ENCODE data around the gene LRFN2.

LRFN2 gene

GRCh38 chr6:40585651-40586269 lies 1.4 kb downstream of the LRFN2 start:
- DNase-seq: no peak

GRCh38 chr6:40585223-40585622 lies 1.9 kb downstream of the LRFN2 start:
- no peak for DNase-seq

GRCh38 chr6:40584741-40585140 lies 2.4 kb downstream of the LRFN2 start:
- DNase-seq: no peak

- DNase-seq: no peak
These were observed 3.5 kb downstream of the LRFN2 start for GRCh38 chr6:40583709-40584108.

GRCh38 chr6:40582892-40583291 lies 4.3 kb downstream of the LRFN2 start:
- DNase-seq: no peak

- DNase-seq: no peak
These were observed 8.1 kb downstream of the LRFN2 start for GRCh38 chr6:40579101-40579500.

GRCh38 chr6:40577672-40578071 lies 9.5 kb downstream of the LRFN2 start:
- DNase-seq: no peak

GRCh38 chr6:40573221-40573620 lies 13.9 kb downstream of the LRFN2 start:
- DNase-seq: no peak

GRCh38 chr6:40569162-40569910 lies 17.8 kb downstream of the LRFN2 start:
- DNase-seq: no peak

GRCh38 chr6:40568062-40568708 lies 19.0 kb downstream of the LRFN2 start:
- no peak for DNase-seq

GRCh38 chr6:40563111-40563510 lies 24.1 kb downstream of the LRFN2 start:
- DNase-seq: no peak

GRCh38 chr6:40559056-40559455 lies 28.1 kb downstream of the LRFN2 start:
- DNase-seq: no peak

GRCh38 chr6:40558102-40558501 lies 29.1 kb downstream of the LRFN2 start:
- no peak for DNase-seq

- DNase-seq: no peak
These were observed 30.3 kb downstream of the LRFN2 start for GRCh38 chr6:40556881-40557280.

- DNase-seq: no peak
These were observed 31.1 kb downstream of the LRFN2 start for GRCh38 chr6:40556023-40556422.

GRCh38 chr6:40555092-40555491 lies 32.1 kb downstream of the LRFN2 start:
- DNase-seq: no peak

- DNase-seq: no peak
These were observed 34.2 kb downstream of the LRFN2 start for GRCh38 chr6:40552941-40553340.

- no peak for DNase-seq
These were observed 35.1 kb downstream of the LRFN2 start for GRCh38 chr6:40551966-40552505.

GRCh38 chr6:40550202-40551101 lies 36.7 kb downstream of the LRFN2 start:
- no peak for DNase-seq

GRCh38 chr6:40545954-40546353 lies 41.2 kb downstream of the LRFN2 start:
- no peak for DNase-seq

- no peak for DNase-seq
These were observed 43.4 kb downstream of the LRFN2 start for GRCh38 chr6:40543776-40544175.

GRCh38 chr6:40543146-40543545 lies 44.0 kb downstream of the LRFN2 start:
- DNase-seq: no peak
